Measurements from ENCODE around the gene FBXL17. TPM values are rescaled to one million over a fixed set of nuclear protein-coding genes. Genes with fewer than 3 reads are reported as not detected.

The FBXL17 gene
- total RNA-seq, 2 donors from 2014 or later, result 5.9 to 9.1 TPM

DNA sequence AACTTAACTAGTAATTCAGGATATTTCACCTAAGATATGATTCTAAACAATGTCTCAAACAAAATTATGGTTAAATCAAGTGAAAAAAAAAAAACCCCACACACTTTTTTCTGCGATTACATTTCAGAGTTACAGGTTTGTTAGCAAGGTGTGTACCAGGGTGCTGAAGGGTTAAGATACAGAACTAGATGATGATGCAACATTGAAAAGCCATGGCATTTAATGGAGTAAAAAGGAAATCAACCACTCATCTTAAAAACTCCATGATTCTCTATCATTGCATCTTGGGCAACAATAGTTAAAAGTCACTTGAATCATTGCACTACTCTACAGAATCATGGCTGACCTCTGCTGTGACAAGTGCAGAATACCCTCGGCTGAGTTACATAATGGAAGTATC, 440.9 kb downstream of the FBXL17 start:
- Mint-ChIP-seq H3K27me3 (no peaks in the 10 kb centered on the region), H3K4me3 (no peak overlapping the region)

GRCh38 chr5:107937651-107938355, 444.1 kb downstream of the FBXL17 start:
- Mint-ChIP-seq H3K9me3 (no peaks in the 10 kb centered on the region), H3K4me3 (no peak overlapping the region), H3K27me3 (no peaks in the 10 kb centered on the region), H3K36me3 (ENCODE audit: low read depth) (no peaks in the 10 kb centered on the region), H3K4me1 (no peaks in the 10 kb centered on the region), H3K27ac (no peak overlapping the region)
- no peak for ATAC-seq (replicated peaks)

More for the DNA sequence above, 440.9 kb downstream of the FBXL17 start:
- Mint-ChIP-seq H3K9me3 (no peaks in the 10 kb centered on the region), H3K27ac (no peak overlapping the region), H3K36me3 (ENCODE audit: low read depth) (no peaks in the 10 kb centered on the region), H3K4me1 (no peaks in the 10 kb centered on the region)
- ATAC-seq (replicated peaks), result no peak

DNA sequence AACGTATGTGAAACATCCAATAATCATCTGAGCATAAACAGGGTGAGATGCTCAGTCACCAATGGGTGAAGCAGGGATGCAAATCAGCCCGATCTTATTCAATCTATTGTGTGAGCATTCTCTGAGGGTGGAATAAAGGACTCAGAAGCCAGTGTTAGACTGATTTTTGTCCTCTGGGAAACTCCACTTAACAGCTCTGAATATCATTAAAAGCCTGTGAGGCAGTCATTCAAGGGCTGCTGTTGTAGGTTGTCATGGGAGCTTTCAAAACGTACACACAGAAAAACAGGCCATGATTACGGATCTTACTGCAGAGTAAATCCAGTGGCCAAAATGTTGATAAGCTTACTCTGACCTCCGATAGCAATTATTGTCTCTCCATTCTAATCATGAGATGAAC, 444.7 kb downstream of the FBXL17 start:
- Mint-ChIP-seq H3K9me3 (no peaks in the 10 kb centered on the region), H3K36me3 (ENCODE audit: low read depth) (no peaks in the 10 kb centered on the region), H3K27me3 (no peaks in the 10 kb centered on the region), H3K27ac (no peak overlapping the region), H3K4me1 (no peaks in the 10 kb centered on the region), H3K4me3 (no peak overlapping the region)
- ATAC-seq (replicated peaks), result no peak

DNA sequence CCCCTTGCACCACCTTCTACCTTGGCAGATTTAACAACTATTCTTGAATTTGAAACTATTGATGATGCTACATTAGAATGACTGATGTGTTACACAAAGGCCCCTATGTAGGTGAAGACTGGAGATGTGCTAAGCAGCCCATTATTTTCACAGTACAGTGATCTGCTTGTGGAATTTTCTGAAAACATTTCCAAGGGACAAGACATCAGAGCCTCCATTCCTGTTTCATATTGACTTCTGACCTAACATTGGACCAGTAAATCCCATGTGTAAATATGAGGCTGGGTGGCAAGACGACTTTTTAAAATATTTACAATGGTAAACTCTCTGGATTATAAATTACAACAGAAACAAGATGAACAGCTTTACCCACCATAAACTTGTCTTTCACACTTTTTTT, 445.4 kb downstream of the FBXL17 start:
- no peak for ATAC-seq (replicated peaks)
- no peaks in the 10 kb centered on the region for H3K9me3 Mint-ChIP-seq
- H3K27me3 Mint-ChIP-seq, result no peaks in the 10 kb centered on the region
- no peaks in the 10 kb centered on the region for H3K4me1 Mint-ChIP-seq
- H3K27ac Mint-ChIP-seq, result no peak overlapping the region
- no peaks in the 10 kb centered on the region for H3K36me3 Mint-ChIP-seq (ENCODE audit: low read depth)
- no peak overlapping the region for H3K4me3 Mint-ChIP-seq

- no peaks in the 10 kb centered on the region for H3K4me1 Mint-ChIP-seq
- no peak for ATAC-seq (replicated peaks)
- no peaks in the 10 kb centered on the region for H3K36me3 Mint-ChIP-seq (ENCODE audit: low read depth)
- H3K9me3 Mint-ChIP-seq, result no peaks in the 10 kb centered on the region
- H3K27me3 Mint-ChIP-seq, result no peaks in the 10 kb centered on the region
- no peak overlapping the region for H3K27ac Mint-ChIP-seq
- no peak overlapping the region for H3K4me3 Mint-ChIP-seq
Measured at GRCh38 chr5:107935645-107936044, 446.3 kb downstream of the FBXL17 start.

DNA sequence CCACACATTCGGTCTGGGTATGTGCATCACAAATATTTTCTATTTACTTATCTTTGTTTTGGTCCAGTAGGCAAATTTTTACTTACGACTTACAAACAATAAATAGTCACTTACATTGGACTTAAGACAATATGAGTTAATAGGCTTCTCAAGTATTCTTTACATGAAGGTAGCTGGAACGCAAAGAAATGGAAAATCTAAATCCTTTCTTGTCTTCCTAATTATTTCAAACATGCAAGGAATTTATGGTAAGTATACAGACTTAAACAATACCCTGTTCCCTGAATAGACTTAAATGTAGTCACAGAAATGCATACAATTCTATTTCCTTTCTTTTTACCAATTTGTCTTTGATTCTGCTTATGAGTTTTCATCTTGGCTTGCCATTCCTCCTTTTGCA, 448.6 kb downstream of the FBXL17 start:
- H3K4me3 Mint-ChIP-seq, result no peak overlapping the region
- no peak for ATAC-seq (replicated peaks)

DNA sequence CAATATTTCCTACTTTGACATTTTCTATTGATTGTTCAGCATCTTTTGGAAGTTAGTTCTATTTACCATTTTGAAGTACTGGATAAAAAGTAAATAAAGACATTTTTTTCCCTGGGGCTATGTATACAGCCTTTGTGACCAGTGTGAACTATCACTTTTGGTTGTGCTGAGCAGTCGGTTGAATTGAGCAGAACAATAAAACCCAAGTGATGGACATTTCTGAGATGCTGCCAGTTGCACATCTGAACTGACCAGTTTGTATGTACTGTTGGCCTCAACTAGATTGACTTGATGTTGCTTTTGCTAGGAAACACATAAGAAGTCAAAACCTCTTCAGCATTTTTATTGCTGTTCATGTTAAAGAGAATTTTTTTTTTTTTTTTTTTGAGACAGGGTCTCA, 451.0 kb downstream of the FBXL17 start:
- no peak overlapping the region for H3K27ac Mint-ChIP-seq

More for the DNA sequence above, 448.6 kb downstream of the FBXL17 start:
- Mint-ChIP-seq H3K36me3 (ENCODE audit: low read depth) (no peaks in the 10 kb centered on the region), H3K9me3 (no peaks in the 10 kb centered on the region), H3K4me1 (no peaks in the 10 kb centered on the region), H3K27ac (no peak overlapping the region), H3K27me3 (no peaks in the 10 kb centered on the region)

GRCh38 chr5:107930092-107930491, 451.8 kb downstream of the FBXL17 start:
- Mint-ChIP-seq H3K4me1 (no peaks in the 10 kb centered on the region), H3K27ac (no peak overlapping the region), H3K27me3 (no peaks in the 10 kb centered on the region), H3K4me3 (no peak overlapping the region), H3K9me3 (no peaks in the 10 kb centered on the region), H3K36me3 (ENCODE audit: low read depth) (no peaks in the 10 kb centered on the region)
- ATAC-seq (replicated peaks), result peak; percentile 21

More for the DNA sequence above, 451.0 kb downstream of the FBXL17 start:
- ATAC-seq (replicated peaks), result no peak
- H3K27me3 Mint-ChIP-seq, result no peaks in the 10 kb centered on the region
- H3K4me1 Mint-ChIP-seq, result no peaks in the 10 kb centered on the region
- H3K36me3 Mint-ChIP-seq (ENCODE audit: low read depth), result no peaks in the 10 kb centered on the region
- H3K9me3 Mint-ChIP-seq, result no peaks in the 10 kb centered on the region
- H3K4me3 Mint-ChIP-seq, result no peak overlapping the region

- H3K27ac Mint-ChIP-seq, result no peak overlapping the region
- no peaks in the 10 kb centered on the region for H3K27me3 Mint-ChIP-seq
- H3K36me3 Mint-ChIP-seq (ENCODE audit: low read depth), result no peaks in the 10 kb centered on the region
- no peak for ATAC-seq (replicated peaks)
- no peaks in the 10 kb centered on the region for H3K4me1 Mint-ChIP-seq
- H3K4me3 Mint-ChIP-seq, result no peak overlapping the region
- H3K9me3 Mint-ChIP-seq, result no peaks in the 10 kb centered on the region
Measured at GRCh38 chr5:107929080-107929479, 452.8 kb downstream of the FBXL17 start.

DNA sequence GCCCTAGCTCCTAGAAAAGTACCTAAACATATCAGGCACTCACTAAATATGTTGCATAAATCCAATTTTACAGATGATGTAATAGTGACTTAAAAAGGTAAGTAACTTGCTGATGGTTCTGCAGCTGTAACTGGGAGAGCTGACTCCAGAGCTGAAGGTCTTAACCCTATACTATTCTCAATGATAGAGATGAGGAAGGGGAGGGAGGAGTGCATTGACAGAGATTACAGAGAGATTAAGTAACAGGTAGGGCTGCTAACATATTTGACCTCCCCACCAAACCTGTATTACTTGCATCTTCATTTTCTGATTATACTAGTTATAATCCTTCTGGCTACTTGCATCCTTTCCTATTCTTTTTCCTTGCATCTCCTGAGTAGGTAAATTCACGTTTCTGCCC, 455.8 kb downstream of the FBXL17 start:
- H3K9me3 Mint-ChIP-seq, result no peaks in the 10 kb centered on the region
- H3K4me3 Mint-ChIP-seq, result no peak overlapping the region
- H3K27me3 Mint-ChIP-seq, result no peaks in the 10 kb centered on the region
- ATAC-seq (replicated peaks), result no peak
- H3K27ac Mint-ChIP-seq, result no peak overlapping the region
- no peaks in the 10 kb centered on the region for H3K36me3 Mint-ChIP-seq (ENCODE audit: low read depth)
- H3K4me1 Mint-ChIP-seq, result no peaks in the 10 kb centered on the region

GRCh38 chr5:107925200-107925599, 456.7 kb downstream of the FBXL17 start:
- no peaks in the 10 kb centered on the region for H3K27me3 Mint-ChIP-seq
- H3K4me1 Mint-ChIP-seq, result no peaks in the 10 kb centered on the region
- no peak for ATAC-seq (replicated peaks)
- H3K9me3 Mint-ChIP-seq, result no peaks in the 10 kb centered on the region
- H3K4me3 Mint-ChIP-seq, result no peak overlapping the region
- H3K27ac Mint-ChIP-seq, result no peak overlapping the region
- H3K36me3 Mint-ChIP-seq (ENCODE audit: low read depth), result no peaks in the 10 kb centered on the region

DNA sequence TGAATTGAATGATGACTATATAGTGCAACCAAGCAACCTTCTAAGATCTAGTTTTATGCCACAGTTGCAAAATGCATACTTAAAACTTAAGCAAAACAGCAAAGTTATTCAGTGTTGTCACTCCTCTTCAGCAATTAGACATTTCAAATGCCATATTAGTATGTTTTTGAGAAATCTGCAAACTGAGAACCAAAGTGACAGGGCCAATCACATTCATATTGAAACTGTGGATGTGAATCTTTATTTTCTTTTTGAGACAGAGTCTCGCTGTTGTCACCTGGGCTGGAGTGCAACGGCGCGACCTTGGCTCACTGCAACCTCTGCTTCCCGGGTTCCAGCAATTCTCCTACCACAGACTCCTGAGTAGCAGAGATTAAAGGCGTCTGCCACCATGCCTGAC, 461.9 kb downstream of the FBXL17 start:
- H3K36me3 Mint-ChIP-seq (ENCODE audit: low read depth), result no peaks in the 10 kb centered on the region
- peak; percentile 88 for ATAC-seq (replicated peaks)
- H3K9me3 Mint-ChIP-seq, result no peaks in the 10 kb centered on the region
- H3K27ac Mint-ChIP-seq, result peak overlapping the region; percentile 25
- peak overlapping the region; percentile 8 for H3K4me3 Mint-ChIP-seq
- peaks cover 10% of the 10 kb centered on the region for H3K4me1 Mint-ChIP-seq
- H3K27me3 Mint-ChIP-seq, result no peaks in the 10 kb centered on the region

DNA sequence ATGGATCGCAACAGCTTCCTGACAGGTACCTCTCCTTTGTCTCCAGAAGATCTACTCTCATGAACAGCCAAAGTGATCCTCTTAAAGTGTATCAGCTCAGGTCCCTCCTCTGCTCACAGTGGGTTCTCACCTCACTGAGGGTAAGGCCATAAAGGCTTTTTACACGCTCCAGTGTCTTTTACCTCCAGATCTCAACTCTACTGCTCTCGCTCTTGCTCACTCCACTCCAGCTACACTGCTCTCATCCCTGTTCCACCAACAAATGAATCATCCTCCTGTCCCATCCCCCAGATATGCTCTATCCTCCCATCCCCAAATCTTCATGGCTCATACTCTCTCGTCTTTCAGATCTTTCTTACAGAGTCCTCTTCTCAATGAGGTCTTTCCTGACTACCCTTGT, 462.5 kb downstream of the FBXL17 start:
- H3K36me3 Mint-ChIP-seq (ENCODE audit: low read depth), result no peaks in the 10 kb centered on the region
- peak; percentile 44 for ATAC-seq (replicated peaks)
- H3K9me3 Mint-ChIP-seq, result no peaks in the 10 kb centered on the region
- no peaks in the 10 kb centered on the region for H3K27me3 Mint-ChIP-seq
- H3K4me3 Mint-ChIP-seq, result peak overlapping the region; percentile 8
- peak overlapping the region; percentile 25 for H3K27ac Mint-ChIP-seq
- peaks cover 10% of the 10 kb centered on the region for H3K4me1 Mint-ChIP-seq

DNA sequence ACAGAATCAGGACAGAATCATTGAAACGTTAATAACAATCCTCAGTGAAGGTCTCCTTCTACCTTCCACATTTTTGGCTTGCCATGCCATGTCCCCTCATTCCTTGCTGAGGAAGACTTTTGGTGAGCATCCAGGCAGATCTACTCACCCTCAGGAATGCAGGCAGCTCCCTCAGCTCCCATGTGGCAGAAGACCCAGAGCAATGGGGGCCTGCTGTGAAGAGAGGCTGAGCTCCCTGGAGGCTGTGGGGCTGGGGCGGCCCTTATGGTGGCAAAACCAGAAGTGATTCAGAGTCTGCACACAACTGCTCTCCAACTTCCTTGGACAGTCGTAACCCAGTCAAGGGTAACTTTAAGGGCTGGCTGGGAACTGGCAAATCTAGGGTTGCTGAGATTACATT, 463.9 kb downstream of the FBXL17 start:
- no peaks in the 10 kb centered on the region for H3K9me3 Mint-ChIP-seq
- no peak overlapping the region for H3K4me3 Mint-ChIP-seq
- H3K36me3 Mint-ChIP-seq (ENCODE audit: low read depth), result no peaks in the 10 kb centered on the region
- peaks cover 14% of the 10 kb centered on the region for H3K4me1 Mint-ChIP-seq
- no peaks in the 10 kb centered on the region for H3K27me3 Mint-ChIP-seq
- no peak overlapping the region for H3K27ac Mint-ChIP-seq
- no peak for ATAC-seq (replicated peaks)

DNA sequence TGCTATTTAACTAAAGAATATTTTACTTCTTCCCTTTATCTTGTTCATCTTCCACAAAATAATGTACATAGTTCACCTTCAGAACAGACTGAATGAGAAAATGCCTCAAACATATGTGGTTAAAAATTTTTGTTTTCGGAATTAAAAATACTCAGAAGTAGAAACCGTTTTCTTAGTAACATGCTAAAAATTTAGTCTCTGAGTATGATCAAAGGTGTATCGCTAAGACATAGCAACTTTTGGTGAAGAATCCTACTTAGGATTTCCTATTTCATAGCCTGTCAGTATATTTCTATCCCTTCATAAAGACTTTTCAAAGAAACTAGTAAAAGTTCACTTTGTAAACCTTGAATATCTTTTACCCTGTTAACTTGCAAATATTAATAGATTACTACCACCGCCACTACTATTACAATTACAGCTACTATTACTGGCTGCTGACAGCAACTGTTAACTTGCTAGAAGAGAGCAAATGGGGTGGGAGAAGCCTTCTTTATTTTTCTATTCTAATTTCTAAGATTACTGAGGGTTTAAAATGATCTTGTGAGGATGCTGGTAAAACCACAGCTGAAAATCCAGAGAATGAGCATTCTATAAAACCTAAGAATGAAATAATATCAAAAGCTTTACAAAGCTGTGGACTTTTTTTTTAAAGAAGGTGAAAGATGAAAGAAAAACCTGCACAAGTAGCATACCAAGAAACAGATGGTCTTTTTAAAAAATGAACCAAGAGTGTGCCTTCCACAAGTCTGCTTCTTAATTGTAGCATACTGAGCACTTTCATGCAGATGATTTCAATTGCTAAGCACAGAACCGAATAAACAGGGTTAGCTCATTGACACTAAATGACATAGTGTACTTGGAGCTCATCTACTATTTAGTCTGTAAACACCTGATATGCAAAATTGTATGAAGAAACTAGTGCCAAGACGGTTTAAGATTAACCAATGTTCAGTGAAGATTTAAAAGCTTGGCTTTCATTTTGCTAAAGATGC, 464.9 kb downstream of the FBXL17 start:
- no peak for ATAC-seq (replicated peaks)
- H3K27ac Mint-ChIP-seq, result no peak overlapping the region
- H3K9me3 Mint-ChIP-seq, result no peaks in the 10 kb centered on the region
- peaks cover 15% of the 10 kb centered on the region for H3K4me1 Mint-ChIP-seq
- no peaks in the 10 kb centered on the region for H3K36me3 Mint-ChIP-seq (ENCODE audit: low read depth)
- H3K27me3 Mint-ChIP-seq, result no peaks in the 10 kb centered on the region
- H3K4me3 Mint-ChIP-seq, result no peak overlapping the region

Measured in activated T-helper 17 cell treated with anti-CD3 and anti-CD28 coated beads, Interleukin-2, amount 50 U/mL, for 72 hours (primary cell).